ENCODE data around the gene ACACA. TPM values are rescaled to one million over a fixed set of nuclear protein-coding genes. Genes with fewer than 3 reads are reported as not detected.
"Not testable (repeated sequence)": the region's sequence is repeated elsewhere in the genome, so short reads cannot be mapped to it uniquely, and the experiment has no call there.

The ACACA gene
- polyA plus RNA-seq: 1 to 10 TPM; 3.3 to 7.0 (median 3.9) TPM

- Mint-ChIP-seq H3K9me3 (no peaks in the 10 kb centered on the region), H3K27ac (peak within 1 kb of the TSS; percentile 82 to 97 (median 91)), H3K4me1 (peaks cover 26 to 33% of the 10 kb centered on the region in 2 donors), H3K4me3 (peak within 1 kb of the TSS; percentile 94 to 96 (median 95)), H3K36me3 (peaks cover 4 to 10% (median 5%) of the 10 kb centered on the region in 3 donors), H3K27me3 (ENCODE audit: low read depth in 3 of 3) (peaks cover 0 to 8% (median 7%) of the 10 kb centered on the region in 3 donors)
- peak; percentile 79 to 81 (median 80) for DNase-seq
These were observed at the start of gene ACACA, which contains the start of gene TADA2A for GRCh38 chr17:37406635-37407461. Gene ACACA, minus strand, starts transcription at chr17:37406836. Its CDS starts 537 bp downstream, at chr17:37406299. Gene TADA2A, plus strand, starts transcription at chr17:37406886. Its CDS starts 4,480 bp downstream, at chr17:37411366.

- H3K4me3 Mint-ChIP-seq: no peak overlapping the region
- DNase-seq: no peak
- H3K9me3 Mint-ChIP-seq: no peaks in the 10 kb centered on the region
- peaks cover 4 to 33% (median 12%) of the 10 kb centered on the region in 3 donors for H3K36me3 Mint-ChIP-seq
- H3K27me3 Mint-ChIP-seq (ENCODE audit: low read depth in 3 of 3): no peaks in the 10 kb centered on the region
- H3K27ac Mint-ChIP-seq: no peak overlapping the region
- H3K4me1 Mint-ChIP-seq: no peaks in the 10 kb centered on the region
These were observed 43.5 kb upstream of the ACACA start for GRCh38 chr17:37450112-37450511.

DNA sequence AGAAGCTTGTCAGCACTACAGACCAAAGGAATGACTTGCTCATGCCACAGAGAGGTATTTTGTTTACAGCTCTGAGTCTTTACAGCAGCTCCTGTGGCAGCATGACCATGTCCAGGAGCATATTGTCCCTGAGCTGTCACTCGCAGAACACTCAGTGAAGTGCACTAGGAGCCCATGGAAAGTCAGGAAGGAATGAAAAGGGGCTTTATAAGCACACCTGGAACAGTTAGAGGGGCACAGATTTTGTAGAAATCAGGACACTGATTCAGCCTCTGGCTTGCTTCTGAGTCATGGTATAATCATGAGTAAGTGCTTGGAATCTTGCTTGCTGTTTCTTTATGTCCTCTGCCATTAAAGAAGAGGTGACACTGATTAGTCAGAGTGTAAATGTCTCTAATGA is 41.0 kb upstream of the ACACA start:
- no peaks in the 10 kb centered on the region for H3K4me1 Mint-ChIP-seq
- no peak overlapping the region for H3K4me3 Mint-ChIP-seq
- H3K9me3 Mint-ChIP-seq: no peaks in the 10 kb centered on the region
- peaks cover 8 to 41% (median 12%) of the 10 kb centered on the region in 3 donors for H3K36me3 Mint-ChIP-seq
- no peaks in the 10 kb centered on the region for H3K27me3 Mint-ChIP-seq (ENCODE audit: low read depth in 3 of 3)
- no peak for DNase-seq
- no peak overlapping the region for H3K27ac Mint-ChIP-seq

GRCh38 chr17:37446027-37446426 is 39.4 kb upstream of the ACACA start:
- DNase-seq: no peak
- no peak overlapping the region for H3K4me3 Mint-ChIP-seq
- H3K27me3 Mint-ChIP-seq (ENCODE audit: low read depth in 3 of 3): no peaks in the 10 kb centered on the region
- peaks cover 7 to 39% (median 8%) of the 10 kb centered on the region in 3 donors for H3K36me3 Mint-ChIP-seq
- H3K27ac Mint-ChIP-seq: no peak overlapping the region
- no peaks in the 10 kb centered on the region for H3K9me3 Mint-ChIP-seq
- H3K4me1 Mint-ChIP-seq: no peaks in the 10 kb centered on the region

- not testable (repeated sequence) for H3K27me3 Mint-ChIP-seq (ENCODE audit: low read depth in 3 of 3); H3K27ac Mint-ChIP-seq; DNase-seq; H3K4me3 Mint-ChIP-seq; H3K9me3 Mint-ChIP-seq; H3K4me1 Mint-ChIP-seq
- peaks cover 7 to 36% (median 27%) of the 10 kb centered on the region in 3 donors for H3K36me3 Mint-ChIP-seq
These were observed 34.9 kb upstream of the ACACA start for GRCh38 chr17:37441369-37442014.

- DNase-seq: no peak
- Mint-ChIP-seq H3K27ac (no peak overlapping the region), H3K4me1 (peaks cover 0 to 2% of the 10 kb centered on the region in 2 donors), H3K4me3 (no peak overlapping the region), H3K27me3 (ENCODE audit: low read depth in 3 of 3) (no peaks in the 10 kb centered on the region), H3K36me3 (peaks cover 7 to 35% (median 23%) of the 10 kb centered on the region in 3 donors), H3K9me3 (no peaks in the 10 kb centered on the region)
These were observed 33.8 kb upstream of the ACACA start for GRCh38 chr17:37440424-37440823.

DNA sequence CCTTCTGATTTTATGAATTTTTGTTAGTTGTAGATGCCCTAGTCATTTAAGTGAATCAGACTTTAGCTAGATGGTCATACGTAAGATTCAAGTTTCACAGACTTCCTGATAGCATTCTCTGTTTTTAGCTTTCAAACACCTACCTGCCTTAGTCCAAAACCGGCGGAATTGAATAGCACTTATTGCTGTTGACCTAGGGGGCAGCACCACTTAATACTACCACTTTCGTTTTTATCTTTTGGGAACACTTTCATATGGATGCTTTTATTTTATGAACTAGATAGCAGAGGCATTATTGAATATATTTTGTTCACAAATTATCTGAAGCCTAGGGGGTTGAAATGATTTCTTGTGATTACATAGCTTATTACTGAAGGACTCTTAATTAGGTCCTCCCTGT is 31.5 kb upstream of the ACACA start:
- no peak for DNase-seq
- no peaks in the 10 kb centered on the region for H3K9me3 Mint-ChIP-seq
- peaks cover 0 to 2% of the 10 kb centered on the region in 2 donors for H3K4me1 Mint-ChIP-seq
- H3K27me3 Mint-ChIP-seq (ENCODE audit: low read depth in 3 of 3): no peaks in the 10 kb centered on the region
- no peak overlapping the region for H3K27ac Mint-ChIP-seq
- H3K4me3 Mint-ChIP-seq: no peak overlapping the region
- H3K36me3 Mint-ChIP-seq: peaks cover 7 to 32% (median 19%) of the 10 kb centered on the region in 3 donors

- no peak for DNase-seq
- no peaks in the 10 kb centered on the region for H3K9me3 Mint-ChIP-seq
- peaks cover 2 to 17% (median 3%) of the 10 kb centered on the region in 3 donors for H3K36me3 Mint-ChIP-seq
- no peak overlapping the region for H3K27ac Mint-ChIP-seq
- no peak overlapping the region for H3K4me3 Mint-ChIP-seq
- peaks cover 7 to 18% of the 10 kb centered on the region in 2 donors for H3K4me1 Mint-ChIP-seq
- no peaks in the 10 kb centered on the region for H3K27me3 Mint-ChIP-seq (ENCODE audit: low read depth in 3 of 3)
These were observed 26.0 kb upstream of the ACACA start for GRCh38 chr17:37432671-37433070.

DNA sequence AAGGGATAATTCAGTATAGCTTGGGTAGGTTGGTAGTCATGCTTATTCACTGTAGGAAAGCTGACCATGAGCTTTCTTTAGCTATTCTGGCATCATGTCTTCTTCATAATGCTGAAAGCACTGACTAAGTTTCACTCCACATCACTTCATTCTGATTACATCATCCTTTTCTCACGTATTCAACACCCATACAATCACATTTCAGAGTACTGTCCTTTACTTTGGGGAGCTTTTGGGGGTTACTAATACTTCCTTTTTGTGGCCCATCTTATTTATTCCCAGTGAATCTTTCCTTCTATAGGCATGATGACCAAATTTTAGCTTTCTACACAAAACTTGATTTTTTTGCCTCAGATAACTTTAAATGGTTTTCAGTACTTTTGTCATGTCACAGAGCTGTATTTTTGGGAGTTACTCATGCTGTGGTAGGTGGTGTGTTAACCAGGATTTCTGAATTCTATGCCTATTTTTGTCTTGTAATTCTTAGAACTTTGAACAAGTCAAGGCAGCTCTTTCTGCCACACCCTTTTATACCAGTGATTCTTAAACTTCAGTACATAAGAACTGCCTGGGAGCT is 23.5 kb upstream of the ACACA start:
- H3K36me3 Mint-ChIP-seq: peaks cover 4 to 22% (median 9%) of the 10 kb centered on the region in 3 donors
- H3K27ac Mint-ChIP-seq: peak overlapping the region in 5 of 6 donors; percentile 8 to 79 (median 21)
- H3K4me3 Mint-ChIP-seq: no peak overlapping the region
- H3K4me1 Mint-ChIP-seq: peaks cover 7 to 18% of the 10 kb centered on the region in 2 donors
- H3K27me3 Mint-ChIP-seq (ENCODE audit: low read depth in 3 of 3): peaks cover 0 to 2% (median 0%) of the 10 kb centered on the region in 3 donors
- no peaks in the 10 kb centered on the region for H3K9me3 Mint-ChIP-seq
- DNase-seq: no peak

DNA sequence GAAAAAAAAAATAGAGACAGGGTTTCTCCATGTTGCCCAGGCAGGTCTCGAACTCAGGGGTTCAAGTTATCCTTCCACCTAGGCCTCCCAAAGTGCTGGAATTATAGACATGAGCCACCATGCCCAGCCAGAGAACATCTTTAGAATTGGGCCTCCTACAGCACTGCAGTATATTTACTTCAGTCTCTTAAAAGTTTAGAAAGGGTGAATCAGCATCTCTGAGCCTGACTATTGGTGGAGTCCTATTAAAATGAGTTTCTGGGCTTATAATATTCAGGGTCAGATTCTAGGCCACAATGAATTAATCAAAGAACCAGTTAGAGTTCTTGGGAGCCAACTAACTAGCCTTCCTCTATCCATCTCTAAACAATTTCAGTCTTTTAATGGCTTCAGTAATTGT is 22.8 kb upstream of the ACACA start:
- peaks cover 0 to 2% (median 0%) of the 10 kb centered on the region in 3 donors for H3K27me3 Mint-ChIP-seq (ENCODE audit: low read depth in 3 of 3)
- no peaks in the 10 kb centered on the region for H3K9me3 Mint-ChIP-seq
- no peak overlapping the region for H3K4me3 Mint-ChIP-seq
- peaks cover 5 to 24% (median 12%) of the 10 kb centered on the region in 3 donors for H3K36me3 Mint-ChIP-seq
- H3K27ac Mint-ChIP-seq: peak overlapping the region in 5 of 6 donors; percentile 11 to 79 (median 35)
- DNase-seq: no peak
- peaks cover 7 to 18% of the 10 kb centered on the region in 2 donors for H3K4me1 Mint-ChIP-seq

- Mint-ChIP-seq H3K27ac (no peak overlapping the region), H3K4me1 (peaks cover 7 to 18% of the 10 kb centered on the region in 2 donors), H3K27me3 (ENCODE audit: low read depth in 3 of 3) (peaks cover 0 to 2% (median 0%) of the 10 kb centered on the region in 3 donors), H3K4me3 (no peak overlapping the region), H3K9me3 (no peaks in the 10 kb centered on the region), H3K36me3 (peaks cover 5 to 20% (median 12%) of the 10 kb centered on the region in 3 donors)
- no peak for DNase-seq
These were observed 22.4 kb upstream of the ACACA start for GRCh38 chr17:37429039-37429438.

- DNase-seq: no peak
- Mint-ChIP-seq H3K4me1 (peaks cover 3 to 8% of the 10 kb centered on the region in 2 donors), H3K9me3 (no peaks in the 10 kb centered on the region), H3K27me3 (ENCODE audit: low read depth in 3 of 3) (peaks cover 0 to 2% (median 0%) of the 10 kb centered on the region in 3 donors), H3K36me3 (peaks cover 8 to 27% (median 12%) of the 10 kb centered on the region in 3 donors), H3K4me3 (no peak overlapping the region), H3K27ac (no peak overlapping the region)
These were observed 18.6 kb upstream of the ACACA start for GRCh38 chr17:37425268-37425667.

DNA sequence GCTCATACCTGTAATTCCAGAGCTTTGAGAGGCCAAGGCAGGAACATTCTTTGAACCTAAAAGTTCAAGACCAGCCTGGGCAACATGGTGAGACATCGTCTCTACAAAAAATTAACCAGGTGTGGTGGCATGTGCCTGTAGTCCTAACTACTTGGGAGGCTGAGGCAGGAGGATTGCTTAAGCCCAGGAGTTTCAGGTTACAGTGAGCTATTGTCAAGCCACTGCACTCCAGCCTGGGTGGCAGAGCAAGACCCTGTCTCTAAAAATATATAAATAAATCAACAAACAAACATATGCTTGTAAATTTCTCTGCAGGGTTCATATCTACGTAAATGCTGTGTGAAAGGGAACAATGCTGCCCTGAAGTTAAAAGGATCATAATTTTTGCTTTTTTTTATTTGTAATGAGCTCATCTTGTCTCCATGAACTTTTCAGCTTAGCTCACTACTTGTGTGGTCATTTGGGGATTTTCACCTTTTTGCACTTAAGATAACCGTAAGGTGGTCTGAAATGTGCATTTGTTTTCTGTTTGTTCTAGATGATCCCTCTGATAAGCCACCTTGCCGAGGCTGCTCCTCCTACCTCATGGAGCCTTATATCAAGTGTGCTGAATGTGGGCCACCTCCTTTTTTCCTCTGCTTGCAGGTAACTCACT is 16.5 kb upstream of the ACACA start:
- peaks cover 8 to 22% (median 12%) of the 10 kb centered on the region in 3 donors for H3K36me3 Mint-ChIP-seq
- H3K27me3 Mint-ChIP-seq (ENCODE audit: low read depth in 3 of 3): peaks cover 0 to 2% (median 0%) of the 10 kb centered on the region in 3 donors
- H3K27ac Mint-ChIP-seq: peak overlapping the region in 2 of 6 donors; percentile 54 to 57
- H3K9me3 Mint-ChIP-seq: no peaks in the 10 kb centered on the region
- H3K4me3 Mint-ChIP-seq: no peak overlapping the region
- DNase-seq: no peak
- peaks cover 0 to 1% of the 10 kb centered on the region in 2 donors for H3K4me1 Mint-ChIP-seq
